WI38 (cell line): ENCODE data around the gene SNTG2.

Experiments
- H3K4me3 ChIP-seq: 2 replicates; pipeline ENCODE4 v1.5.1; 2011; ENCODE audit warnings: low read depth, mild to moderate bottlenecking, control low read depth, low read length
- CTCF ChIP-seq: IDR thresholded peaks from 2 replicates; pipeline ENCODE4 v1.5.1; 2012; ENCODE audit warnings: low read depth, mild to moderate bottlenecking, control low read depth, low read length

Gene SNTG2

GRCh38 chr2:1078326-1078725 is 127.7 kb downstream of the SNTG2 start:
- TF ChIP-seq CTCF = no peak
- no peak overlapping the region for H3K4me3 ChIP-seq

- no peak for TF ChIP-seq CTCF
- H3K4me3 ChIP-seq = no peak overlapping the region
Observed at GRCh38 chr2:1079873-1080799, 129.5 kb downstream of the SNTG2 start.

GRCh38 chr2:1081451-1082225 is 131.0 kb downstream of the SNTG2 start:
- TF ChIP-seq CTCF = no peak
- H3K4me3 ChIP-seq = no peak overlapping the region

GRCh38 chr2:1082456-1083205 is 132.0 kb downstream of the SNTG2 start:
- TF ChIP-seq CTCF = no peak
- H3K4me3 ChIP-seq = no peak overlapping the region

GRCh38 chr2:1088192-1088860 is 137.7 kb downstream of the SNTG2 start:
- H3K4me3 ChIP-seq = no peak overlapping the region
- TF ChIP-seq CTCF = no peak

- no peak for TF ChIP-seq CTCF
- H3K4me3 ChIP-seq = no peak overlapping the region
Observed at GRCh38 chr2:1088940-1089339, 138.3 kb downstream of the SNTG2 start.
